IMR-90 (cell line): ENCODE measurements around the gene BCDIN3D. TPM values are rescaled to one million over a fixed set of nuclear protein-coding genes. Genes with fewer than 3 reads are reported as not detected.

Experiments
- ATAC-seq: fragments of 200-7000 bp; cut with Tn5 transposase; 2 replicates; pipeline ENCODE4 v1.9.1; 2020; ENCODE audit warnings: low read depth, mild to moderate bottlenecking, moderate library complexity
- BruUV-seq: library from RNA; stranded (reverse); fragments of 400-500 nt; replicated peaks from 2 replicates; lab custom pipeline; 2021; lab: Mats Ljungman, UMichigan
- CTCF ChIA-PET: fragments of 300-600 bp; formaldehyde crosslinking; extraction: SDS; loops from one replicate; lab custom pipeline; 2021; ENCODE audit warnings: antibody characterized with exemption; lab: Yijun Ruan, JAX
- POLR2A ChIA-PET: fragments of 300-600 bp; sonication (Branson Sonifier 250); formaldehyde crosslinking; loops from one replicate; lab custom pipeline; 2022; ENCODE audit warnings: antibody characterized with exemption; ENCODE audit not compliant: unreplicated experiment; lab: Charles Lee
- DNase-seq: peaks from one replicate; pipeline ENCODE4 v3.0.0; 2013
- H2AFZ ChIP-seq: replicated peaks from 2 replicates; pipeline ENCODE3; 2013; ENCODE audit warnings: low read length, mild to moderate bottlenecking; ENCODE audit not compliant: poor library complexity
- H2AK5ac ChIP-seq: 2 replicates; pipeline ENCODE4 v1.6.1; 2013; ENCODE audit warnings: low read depth, low read length, inconsistent platforms
- H2AK9ac ChIP-seq: replicated peaks from 2 replicates; pipeline ENCODE3; 2013; ENCODE audit warnings: mild to moderate bottlenecking, low read depth, low read length, moderate library complexity; ENCODE audit not compliant: poor library complexity
- H2BK120ac ChIP-seq: 2 replicates; pipeline ENCODE4 v1.6.1; 2013; ENCODE audit warnings: low read depth, low read length, inconsistent platforms
- H2BK15ac ChIP-seq: 3 replicates; pipeline ENCODE4 v1.6.1; 2013; ENCODE audit warnings: low read depth, low read length, inconsistent platforms
- H2BK20ac ChIP-seq: 2 replicates; pipeline ENCODE4 v1.6.1; 2013; ENCODE audit warnings: low read depth, mild to moderate bottlenecking, inconsistent platforms, low read length, moderate library complexity
- H2BK5ac ChIP-seq: 2 replicates; pipeline ENCODE4 v1.6.1; 2013; ENCODE audit warnings: mild to moderate bottlenecking, low read depth, low read length, inconsistent platforms; ENCODE audit not compliant: poor library complexity, severe bottlenecking
- H3K14ac ChIP-seq: replicated peaks from 2 replicates; pipeline ENCODE4 v1.6.1; 2013; ENCODE audit warnings: low read depth, low read length, inconsistent platforms
- H3K18ac ChIP-seq: 2 replicates; pipeline ENCODE4 v1.6.1; 2013; ENCODE audit warnings: low read depth, low read length, control low read depth
- H3K23ac ChIP-seq: 2 replicates; pipeline ENCODE4 v1.6.1; 2013; ENCODE audit warnings: low read depth, low read length, inconsistent platforms
- H3K27ac ChIP-seq: 2 replicates; pipeline ENCODE4 v1.5.1; 2013; ENCODE audit warnings: mild to moderate bottlenecking, control low read depth, low read length; ENCODE audit not compliant: insufficient read depth
- H3K27me3 ChIP-seq: 2 replicates; pipeline ENCODE4 v1.6.1; 2013; ENCODE audit warnings: low read length; ENCODE audit not compliant: control insufficient read depth, insufficient read depth
- H3K36me3 ChIP-seq: 2 replicates; pipeline ENCODE4 v1.6.1; 2013; ENCODE audit warnings: low read length, mixed read lengths; ENCODE audit not compliant: control insufficient read depth, insufficient read depth
- H3K4ac ChIP-seq: 2 replicates; pipeline ENCODE4 v1.6.1; 2013; ENCODE audit warnings: low read depth, low read length, inconsistent platforms
- H3K4me1 ChIP-seq: 2 replicates; pipeline ENCODE4 v1.6.1; 2013; ENCODE audit warnings: low read length, mixed read lengths; ENCODE audit not compliant: control insufficient read depth, insufficient read depth
- H3K4me2 ChIP-seq: 2 replicates; pipeline ENCODE4 v1.6.1; 2013; ENCODE audit warnings: low read depth, mild to moderate bottlenecking, control low read depth, low read length, moderate library complexity
- H3K4me3 ChIP-seq: 2 replicates; pipeline ENCODE4 v1.5.1; 2013; ENCODE audit warnings: low read depth, mild to moderate bottlenecking, control low read depth, low read length, moderate library complexity; ENCODE audit not compliant: insufficient read depth
- H3K56ac ChIP-seq: 2 replicates; pipeline ENCODE4 v1.6.1; 2013; ENCODE audit warnings: low read length, inconsistent platforms; ENCODE audit not compliant: insufficient read depth; ENCODE audit errors: extremely low read depth
- H3K79me1 ChIP-seq, 2 experiments: 2 replicates each; pipeline ENCODE4 v1.6.1; 2013; ENCODE audit warnings: low read length in 2 of 2, inconsistent platforms in 1 of 2, low read depth in 1 of 2
- H3K9ac ChIP-seq: 2 replicates; pipeline ENCODE4 v1.6.1; 2013; ENCODE audit warnings: low read depth, low read length, control low read depth
- H3K9me1 ChIP-seq: 2 replicates; pipeline ENCODE4 v1.6.1; 2013; ENCODE audit warnings: low read length, inconsistent platforms; ENCODE audit not compliant: insufficient read depth
- H3K9me3 ChIP-seq: 2 replicates; pipeline ENCODE4 v1.6.1; 2013; ENCODE audit warnings: low read length; ENCODE audit not compliant: control insufficient read depth, insufficient read depth
- H4K20me1 ChIP-seq: 2 replicates; pipeline ENCODE4 v1.6.1; 2013; ENCODE audit warnings: low read length, inconsistent platforms; ENCODE audit not compliant: insufficient read depth
- H4K5ac ChIP-seq: 2 replicates; pipeline ENCODE4 v1.6.1; 2013; ENCODE audit warnings: mild to moderate bottlenecking, low read depth, low read length, control low read depth
- H4K8ac ChIP-seq, 2 experiments: 2 replicates each; pipeline ENCODE4 v1.6.1; 2013; ENCODE audit warnings: low read depth in 2 of 2, low read length in 2 of 2, control low read depth in 1 of 2, inconsistent platforms in 1 of 2
- H4K91ac ChIP-seq: 2 replicates; pipeline ENCODE4 v1.6.1; 2013; ENCODE audit warnings: low read depth, low read length, inconsistent platforms; ENCODE audit not compliant: insufficient read depth
- BHLHE40 ChIP-seq: fragments of 150-350 bp; IDR thresholded peaks from 2 replicates; pipeline ENCODE4 v1.6.1; 2016; ENCODE audit warnings: mild to moderate bottlenecking, low read depth, low read length
- CEBPB ChIP-seq: IDR thresholded peaks from 2 replicates; pipeline ENCODE4 v1.6.1; 2012; ENCODE audit warnings: low read depth, low read length, improper control_type of control experiment
- CHD1 ChIP-seq: IDR thresholded peaks from 2 replicates; pipeline ENCODE4 v1.6.1; 2012; ENCODE audit warnings: low read depth, low read length, improper control_type of control experiment
- FOS ChIP-seq: fragments of 150-350 bp; IDR thresholded peaks from 2 replicates; pipeline ENCODE4 v1.6.1; 2016; ENCODE audit warnings: low read depth, low read length
- MAFK ChIP-seq: IDR thresholded peaks from 2 replicates; pipeline ENCODE4 v1.6.1; 2012; ENCODE audit warnings: low read depth, low read length, improper control_type of control experiment
- MAZ ChIP-seq: IDR thresholded peaks from 2 replicates; pipeline ENCODE4 v1.6.1; 2012; ENCODE audit warnings: low read depth, mild to moderate bottlenecking, low read length, improper control_type of control experiment, moderate library complexity, borderline replicate concordance
- MXI1 ChIP-seq: IDR thresholded peaks from 2 replicates; pipeline ENCODE4 v1.6.1; 2012; ENCODE audit warnings: low read depth, mild to moderate bottlenecking, low read length, moderate library complexity, borderline replicate concordance
- NFE2L2 ChIP-seq: fragments of 150-350 bp; IDR thresholded peaks from 2 replicates; pipeline ENCODE4 v1.6.1; 2016; ENCODE audit warnings: low read depth, mild to moderate bottlenecking, low read length
- POLR2A ChIP-seq: IDR thresholded peaks from 2 replicates; pipeline ENCODE4 v1.6.1; 2012; ENCODE audit warnings: mild to moderate bottlenecking, low read depth, low read length
- RAD21 ChIP-seq: IDR thresholded peaks from 2 replicates; pipeline ENCODE4 v1.6.1; 2012; ENCODE audit warnings: low read length, improper control_type of control experiment
- RCOR1 ChIP-seq: IDR thresholded peaks from 2 replicates; pipeline ENCODE4 v1.6.1; 2012; ENCODE audit warnings: mild to moderate bottlenecking, low read length, improper control_type of control experiment; ENCODE audit not compliant: insufficient replicate concordance
- RFX5 ChIP-seq: IDR thresholded peaks from 2 replicates; pipeline ENCODE4 v1.8.0; 2012; ENCODE audit warnings: low read depth, mild to moderate bottlenecking, low read length, moderate library complexity
- SMC3 ChIP-seq: fragments of 150-350 bp; IDR thresholded peaks from 2 replicates; pipeline ENCODE4 v1.6.1; 2016; ENCODE audit warnings: low read depth, mild to moderate bottlenecking, antibody characterized with exemption, low read length, moderate library complexity
- WGBS, 2 experiments: methylation state at CpG; one replicate each; pipeline versions ENCODE4 v1.1.5 to v1.1.7; 2013; ENCODE audit warnings: missing lambda C conversion rate in 2 of 2; ENCODE audit not compliant: insufficient read length in 1 of 2; ENCODE audit errors: extremely low coverage in 2 of 2; 5-methylcytosine and 5-hydroxymethylcytosine counted together
- dilution Hi-C: fragments of 300-500 bp; cut with HindIII; formaldehyde crosslinking; loops from one replicate; pipeline ENCODE4 v1.14.3; 2018; ENCODE audit warnings: low sequenced_read_pairs; ENCODE audit not compliant: unreplicated experiment
- in situ Hi-C: fragments of 300-500 bp; cut with MboI; formaldehyde crosslinking; loops from 3 replicates; pipeline ENCODE4 v1.14.3; 2019; ENCODE audit warnings: low sequenced_read_pairs, inconsistent platforms, mixed read lengths
- intact Hi-C: fragments of 100-400 bp; cut with micrococcal nuclease; formaldehyde crosslinking; loops from 2 replicates; pipeline ENCODE4 v1.10.0; 2022
- polyA plus RNA-seq, 3 experiments: library from polyadenylated mRNA; depleted of rRNA; stranded (reverse); fragments of >200 nt; gene quantifications; 2 replicates each; pipeline ENCODE4 v1.2.3, GENCODE V29; 2012; ENCODE audit warnings: low replicate concordance in 1 of 3
- total RNA-seq: library from RNA; depleted of rRNA; stranded (reverse); fragments of >200 nt; gene quantifications from 2 replicates; pipeline ENCODE4 v1.2.3, GENCODE V29; 2012
- TF ChIP-seq, protein P1 (sequence below): fragments of 150-350 bp; IDR thresholded peaks from 2 replicates; pipeline ENCODE4 v1.6.1; 2016; ENCODE audit warnings: low read depth, mild to moderate bottlenecking, low read length, moderate library complexity, borderline replicate concordance
- TF ChIP-seq, protein P2 (sequence below): fragments of 150-350 bp; IDR thresholded peaks from 2 replicates; pipeline ENCODE4 v1.6.1; 2017; ENCODE audit warnings: mild to moderate bottlenecking, antibody characterized with exemption, low read length, low read depth
- TF ChIP-seq, protein P3 (sequence below): conservative IDR thresholded peaks from 2 replicates; pipeline ENCODE4 v1.5.1; 2012; ENCODE audit warnings: mild to moderate bottlenecking, low read depth, low read length, improper control_type of control experiment

Gene BCDIN3D
- total and polyA plus RNA-seq, 2 of the 4 experiments (the other 2 are of a cell fraction), result 2.3 TPM

DNA sequence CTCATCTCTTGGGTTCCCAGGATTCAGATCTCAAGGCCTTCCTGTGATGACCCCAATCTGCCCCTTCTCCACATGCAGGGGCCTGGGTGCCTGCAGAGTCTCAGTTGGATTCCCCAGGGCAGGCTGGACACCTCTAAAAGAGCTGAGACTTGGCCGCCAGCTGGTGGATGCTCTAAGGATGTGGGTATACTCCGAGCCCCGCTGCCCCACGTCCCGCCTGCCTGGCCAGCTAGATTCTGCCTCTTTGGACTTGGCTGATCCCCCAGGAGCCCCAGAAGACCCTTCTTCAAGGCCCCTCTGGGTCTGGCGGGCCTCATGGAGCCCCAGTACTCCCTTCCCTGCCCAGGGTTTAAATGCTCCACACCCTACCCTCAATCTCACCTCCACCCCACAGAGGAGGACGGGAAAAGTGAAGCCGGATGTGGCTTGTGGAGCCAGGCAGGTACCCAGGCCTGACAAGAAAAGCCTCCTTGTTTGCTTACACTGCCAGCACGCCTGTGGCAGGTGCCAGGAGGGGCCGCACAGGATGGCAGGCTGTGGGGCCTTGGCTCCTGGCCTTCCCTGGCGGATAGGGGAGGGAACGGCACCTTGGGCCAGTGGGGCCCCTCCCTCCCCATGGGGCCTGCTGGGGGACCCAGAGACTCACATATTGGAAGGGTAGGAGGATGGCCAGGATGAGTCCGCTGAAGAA, 45.7 kb upstream of the BCDIN3D start:
- Histone ChIP-seq H3K4me1 (no peaks in the 10 kb centered on the region), H2AK9ac (no peak overlapping the region), H2BK120ac (no peak overlapping the region), H3K14ac (no peak overlapping the region), H3K23ac (no peak overlapping the region), H3K36me3 (no peaks in the 10 kb centered on the region), H2AFZ (peak overlapping the region; percentile 14), H3K18ac (no peak overlapping the region), H3K79me1 (no peaks in the 10 kb centered on the region), H3K27me3 (peaks cover 64% of the 10 kb centered on the region), H3K9me3 (no peaks in the 10 kb centered on the region), H4K8ac (no peak overlapping the region), H3K56ac (no peak overlapping the region), H2BK5ac (no peak overlapping the region), H3K27ac (no peak overlapping the region), H3K4ac (no peak overlapping the region), H4K5ac (no peak overlapping the region), H2BK15ac (no peak overlapping the region), H2AK5ac (no peak overlapping the region), H3K4me3 (no peak overlapping the region), H3K9ac (no peak overlapping the region), H4K20me1 (no peaks in the 10 kb centered on the region; the same call in 1 of the 2 replicates), H3K4me2 (no peak overlapping the region), H3K9me1 (no peaks in the 10 kb centered on the region), H2BK20ac (no peak overlapping the region), H4K91ac (no peak overlapping the region)
- no TSS peak for BruUV-seq
- in situ Hi-C loops (no loop called here), intact Hi-C loops (no loop called here), dilution Hi-C loops (no loop called here)
- ChIA-PET CTCF (no interaction called here), POLR2A (no interaction called here)
- DNase-seq (no peak), ATAC-seq (no peak)
- TF ChIP-seq, protein P1, sequence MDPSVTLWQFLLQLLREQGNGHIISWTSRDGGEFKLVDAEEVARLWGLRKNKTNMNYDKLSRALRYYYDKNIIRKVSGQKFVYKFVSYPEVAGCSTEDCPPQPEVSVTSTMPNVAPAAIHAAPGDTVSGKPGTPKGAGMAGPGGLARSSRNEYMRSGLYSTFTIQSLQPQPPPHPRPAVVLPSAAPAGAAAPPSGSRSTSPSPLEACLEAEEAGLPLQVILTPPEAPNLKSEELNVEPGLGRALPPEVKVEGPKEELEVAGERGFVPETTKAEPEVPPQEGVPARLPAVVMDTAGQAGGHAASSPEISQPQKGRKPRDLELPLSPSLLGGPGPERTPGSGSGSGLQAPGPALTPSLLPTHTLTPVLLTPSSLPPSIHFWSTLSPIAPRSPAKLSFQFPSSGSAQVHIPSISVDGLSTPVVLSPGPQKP, result no peak
- TF ChIP-seq CEBPB, result no peak
- TF ChIP-seq NFE2L2, result no peak
- TF ChIP-seq MAZ, result no peak
- no peak for TF ChIP-seq MXI1
- TF ChIP-seq, protein P2, sequence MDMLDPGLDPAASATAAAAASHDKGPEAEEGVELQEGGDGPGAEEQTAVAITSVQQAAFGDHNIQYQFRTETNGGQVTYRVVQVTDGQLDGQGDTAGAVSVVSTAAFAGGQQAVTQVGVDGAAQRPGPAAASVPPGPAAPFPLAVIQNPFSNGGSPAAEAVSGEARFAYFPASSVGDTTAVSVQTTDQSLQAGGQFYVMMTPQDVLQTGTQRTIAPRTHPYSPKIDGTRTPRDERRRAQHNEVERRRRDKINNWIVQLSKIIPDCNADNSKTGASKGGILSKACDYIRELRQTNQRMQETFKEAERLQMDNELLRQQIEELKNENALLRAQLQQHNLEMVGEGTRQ, result no peak
- no peak for TF ChIP-seq BHLHE40
- TF ChIP-seq MAFK, result no peak
- no peak for TF ChIP-seq RAD21
- TF ChIP-seq RFX5, result no peak
- no peak for TF ChIP-seq SMC3
- no peak for TF ChIP-seq CHD1
- TF ChIP-seq FOS, result no peak
- no peak for TF ChIP-seq POLR2A
- TF ChIP-seq, protein P3, sequence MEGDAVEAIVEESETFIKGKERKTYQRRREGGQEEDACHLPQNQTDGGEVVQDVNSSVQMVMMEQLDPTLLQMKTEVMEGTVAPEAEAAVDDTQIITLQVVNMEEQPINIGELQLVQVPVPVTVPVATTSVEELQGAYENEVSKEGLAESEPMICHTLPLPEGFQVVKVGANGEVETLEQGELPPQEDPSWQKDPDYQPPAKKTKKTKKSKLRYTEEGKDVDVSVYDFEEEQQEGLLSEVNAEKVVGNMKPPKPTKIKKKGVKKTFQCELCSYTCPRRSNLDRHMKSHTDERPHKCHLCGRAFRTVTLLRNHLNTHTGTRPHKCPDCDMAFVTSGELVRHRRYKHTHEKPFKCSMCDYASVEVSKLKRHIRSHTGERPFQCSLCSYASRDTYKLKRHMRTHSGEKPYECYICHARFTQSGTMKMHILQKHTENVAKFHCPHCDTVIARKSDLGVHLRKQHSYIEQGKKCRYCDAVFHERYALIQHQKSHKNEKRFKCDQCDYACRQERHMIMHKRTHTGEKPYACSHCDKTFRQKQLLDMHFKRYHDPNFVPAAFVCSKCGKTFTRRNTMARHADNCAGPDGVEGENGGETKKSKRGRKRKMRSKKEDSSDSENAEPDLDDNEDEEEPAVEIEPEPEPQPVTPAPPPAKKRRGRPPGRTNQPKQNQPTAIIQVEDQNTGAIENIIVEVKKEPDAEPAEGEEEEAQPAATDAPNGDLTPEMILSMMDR, result no peak
- TF ChIP-seq RCOR1, result no peak
- 82% methylated on average over 4 of the region's 13 CpGs; no CpG with 5 or more reads in 1 of the 2 experiments for WGBS, 2 experiments
